DOHH2 (cell line): ENCODE measurements around the gene CSF1.

Experiments
- CTCF ChIP-seq: fragments of 200-600 bp; sonication (generic); IDR thresholded peaks from one replicate; pipeline ENCODE4 v1.5.1; 2014; ENCODE audit warnings: antibody characterized with exemption, mild to moderate bottlenecking, low read depth, low read length; ENCODE audit not compliant: poor library complexity, severe bottlenecking
- EZH2phosphoT487 ChIP-seq: fragments of 200-600 bp; sonication (generic); IDR thresholded peaks from 2 replicates; pipeline ENCODE4 v1.6.1; 2017; ENCODE audit warnings: borderline replicate concordance, mild to moderate bottlenecking, antibody characterized with exemption, low read length, moderate library complexity, mixed read lengths

- no peak for TF ChIP-seq CTCF
- TF ChIP-seq EZH2phosphoT487 = no peak
Observed at GRCh38 chr1:109971559-109971958, 60.9 kb downstream of the CSF1 start.
